ENCODE data around the gene PLAAT1.
A peak's percentile ranks its signal among the peaks of the same experiment; 100 is the strongest.

PLAAT1 gene

GRCh38 chr3:193240850-193241706 is at the start of gene PLAAT1:
Gene PLAAT1, plus strand, starts transcription at chr3:193241222. Its CDS starts 14,429 bp downstream, at chr3:193255651.
- Histone ChIP-seq H3K4me1 (ENCODE audit: insufficient read depth, low read length) (no peaks in the 10 kb centered on the region), H3K27me3 (ENCODE audit: control insufficient read depth in 1 of 2, insufficient read depth in 2 of 2, low read length in 2 of 2) (no peaks in the 10 kb centered on the region), H3K4me3 (ENCODE audit: low read depth in 1 of 2, low read length in 2 of 2) (peak within 1 kb of the TSS; percentile 49 to 65), H3K9ac (ENCODE audit: low read length) (no peak within 1 kb of the TSS), H3K36me3 (ENCODE audit: insufficient read depth, low read length) (no peaks in the 10 kb centered on the region), H3K27ac (ENCODE audit: low read depth, low read length) (no peak within 1 kb of the TSS), H3K9me3 (ENCODE audit: low read length) (no peaks in the 10 kb centered on the region)

DNA sequence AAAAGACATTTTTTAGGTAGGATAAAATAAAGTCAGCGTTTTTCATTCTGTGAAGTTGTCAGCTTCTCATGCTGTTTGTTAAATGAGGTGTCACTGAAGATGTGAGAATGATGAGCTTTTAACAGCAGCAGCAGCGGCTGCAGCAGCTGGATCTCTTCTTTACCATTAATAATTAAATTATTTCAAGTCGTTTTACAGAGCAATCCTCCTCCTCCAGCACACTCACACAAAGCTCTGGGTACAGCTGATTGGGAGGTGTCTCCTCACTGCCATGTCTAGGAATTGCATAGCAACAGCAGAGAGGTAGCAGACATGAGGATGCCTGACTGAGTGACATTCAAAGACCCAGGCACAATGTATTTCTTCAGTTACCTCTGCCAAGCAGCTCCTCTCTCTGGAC is 46.7 kb upstream of the PLAAT1 start:
- Histone ChIP-seq H3K4me3 (ENCODE audit: low read depth in 1 of 2, low read length in 2 of 2) (no peak overlapping the region), H3K27me3 (ENCODE audit: control insufficient read depth in 1 of 2, insufficient read depth in 2 of 2, low read length in 2 of 2) (no peaks in the 10 kb centered on the region), H3K9ac (ENCODE audit: low read length) (no peak overlapping the region), H3K9me3 (ENCODE audit: low read length) (no peaks in the 10 kb centered on the region), H3K27ac (ENCODE audit: low read depth, low read length) (no peak overlapping the region), H3K36me3 (ENCODE audit: insufficient read depth, low read length) (no peaks in the 10 kb centered on the region), H3K4me1 (ENCODE audit: insufficient read depth, low read length) (no peaks in the 10 kb centered on the region)

DNA sequence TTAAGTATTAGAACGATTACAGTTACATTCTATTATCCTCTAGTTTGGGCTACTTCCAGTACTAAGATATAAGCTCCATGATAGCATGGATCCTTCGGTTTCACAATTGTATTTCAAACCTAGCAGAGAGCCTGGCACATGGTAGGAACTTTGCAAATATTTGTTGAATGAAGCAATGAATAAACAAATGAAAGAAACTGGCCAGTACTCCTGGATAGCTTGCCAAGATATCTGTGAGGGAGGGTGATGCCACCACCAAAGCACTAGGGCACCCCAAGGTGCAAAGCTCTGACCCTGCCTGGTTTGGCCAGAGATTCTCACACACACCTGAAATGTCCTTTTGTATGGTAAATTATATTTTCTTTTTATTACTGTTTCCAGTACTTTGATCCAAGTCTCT is 44.3 kb upstream of the PLAAT1 start:
- Histone ChIP-seq H3K36me3 (ENCODE audit: insufficient read depth, low read length) (no peaks in the 10 kb centered on the region), H3K27me3 (ENCODE audit: control insufficient read depth in 1 of 2, insufficient read depth in 2 of 2, low read length in 2 of 2) (no peaks in the 10 kb centered on the region), H3K9ac (ENCODE audit: low read length) (no peak overlapping the region), H3K9me3 (ENCODE audit: low read length) (no peaks in the 10 kb centered on the region), H3K27ac (ENCODE audit: low read depth, low read length) (no peak overlapping the region), H3K4me1 (ENCODE audit: insufficient read depth, low read length) (no peaks in the 10 kb centered on the region), H3K4me3 (ENCODE audit: low read depth in 1 of 2, low read length in 2 of 2) (no peak overlapping the region)

- H3K27me3 ChIP-seq (ENCODE audit: control insufficient read depth in 1 of 2, insufficient read depth in 2 of 2, low read length in 2 of 2), result no peaks in the 10 kb centered on the region
- no peaks in the 10 kb centered on the region for H3K9me3 ChIP-seq (ENCODE audit: low read length)
- no peak overlapping the region for H3K27ac ChIP-seq (ENCODE audit: low read depth, low read length)
- H3K4me1 ChIP-seq (ENCODE audit: insufficient read depth, low read length), result no peaks in the 10 kb centered on the region
- H3K4me3 ChIP-seq (ENCODE audit: low read depth in 1 of 2, low read length in 2 of 2), result no peak overlapping the region
- no peaks in the 10 kb centered on the region for H3K36me3 ChIP-seq (ENCODE audit: insufficient read depth, low read length)
- H3K9ac ChIP-seq (ENCODE audit: low read length), result no peak overlapping the region
Observed at GRCh38 chr3:193207290-193208273, 33.4 kb upstream of the PLAAT1 start.

- Histone ChIP-seq H3K9me3 (ENCODE audit: low read length) (no peaks in the 10 kb centered on the region), H3K4me3 (ENCODE audit: low read depth in 1 of 2, low read length in 2 of 2) (no peak overlapping the region), H3K27me3 (ENCODE audit: control insufficient read depth in 1 of 2, insufficient read depth in 2 of 2, low read length in 2 of 2) (no peaks in the 10 kb centered on the region), H3K36me3 (ENCODE audit: insufficient read depth, low read length) (no peaks in the 10 kb centered on the region), H3K4me1 (ENCODE audit: insufficient read depth, low read length) (no peaks in the 10 kb centered on the region), H3K9ac (ENCODE audit: low read length) (no peak overlapping the region), H3K27ac (ENCODE audit: low read depth, low read length) (no peak overlapping the region)
Observed at GRCh38 chr3:193210618-193211017, 30.4 kb upstream of the PLAAT1 start.

GRCh38 chr3:193211173-193211572 is 29.8 kb upstream of the PLAAT1 start:
- Histone ChIP-seq H3K9ac (ENCODE audit: low read length) (no peak overlapping the region), H3K4me3 (ENCODE audit: low read depth in 1 of 2, low read length in 2 of 2) (no peak overlapping the region), H3K36me3 (ENCODE audit: insufficient read depth, low read length) (no peaks in the 10 kb centered on the region), H3K27ac (ENCODE audit: low read depth, low read length) (no peak overlapping the region), H3K4me1 (ENCODE audit: insufficient read depth, low read length) (no peaks in the 10 kb centered on the region), H3K27me3 (ENCODE audit: control insufficient read depth in 1 of 2, insufficient read depth in 2 of 2, low read length in 2 of 2) (no peaks in the 10 kb centered on the region), H3K9me3 (ENCODE audit: low read length) (no peaks in the 10 kb centered on the region)

DNA sequence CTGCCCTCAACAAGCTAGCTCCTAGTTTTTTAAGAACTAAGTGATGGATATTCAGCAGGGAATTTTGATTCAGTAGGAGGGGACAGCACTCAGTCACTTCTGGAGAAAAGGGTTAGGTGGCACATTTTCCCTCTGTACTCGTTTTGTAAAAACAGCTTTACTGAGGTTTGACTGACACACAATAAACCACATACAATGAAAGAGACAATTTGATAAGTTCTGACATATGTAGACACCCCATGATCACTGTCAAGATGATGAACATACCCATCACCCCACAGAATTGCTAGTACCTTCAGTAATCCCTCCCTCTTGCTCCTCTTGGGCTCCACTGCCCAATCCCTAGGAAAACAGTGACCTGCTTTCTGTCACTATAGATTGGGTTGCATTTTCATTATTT is 29.0 kb upstream of the PLAAT1 start:
- no peak overlapping the region for H3K4me3 ChIP-seq (ENCODE audit: low read depth in 1 of 2, low read length in 2 of 2)

DNA sequence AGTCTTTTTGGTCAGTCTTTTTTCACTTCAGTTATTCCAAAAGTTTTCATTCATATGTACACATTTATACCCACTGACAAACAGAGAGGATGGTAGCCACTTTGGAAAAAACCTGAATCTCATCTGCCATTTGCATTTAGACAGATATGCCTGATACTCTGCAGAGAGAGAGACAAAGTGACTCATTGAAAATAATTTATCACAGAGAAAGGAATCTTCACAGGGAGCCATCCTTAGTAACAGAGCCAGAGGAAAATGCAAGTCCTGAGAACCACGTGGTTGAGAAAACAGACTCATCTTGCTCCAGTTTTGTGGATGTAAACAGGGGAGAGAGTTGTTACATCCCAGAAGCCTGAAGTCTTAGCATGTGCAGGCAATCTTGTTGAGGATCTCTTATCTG is 28.2 kb upstream of the PLAAT1 start:
- H3K27ac ChIP-seq (ENCODE audit: low read depth, low read length), result no peak overlapping the region
- no peaks in the 10 kb centered on the region for H3K4me1 ChIP-seq (ENCODE audit: insufficient read depth, low read length)
- H3K36me3 ChIP-seq (ENCODE audit: insufficient read depth, low read length), result no peaks in the 10 kb centered on the region
- H3K9me3 ChIP-seq (ENCODE audit: low read length), result no peaks in the 10 kb centered on the region
- no peak overlapping the region for H3K4me3 ChIP-seq (ENCODE audit: low read depth in 1 of 2, low read length in 2 of 2)
- no peaks in the 10 kb centered on the region for H3K27me3 ChIP-seq (ENCODE audit: control insufficient read depth in 1 of 2, insufficient read depth in 2 of 2, low read length in 2 of 2)
- H3K9ac ChIP-seq (ENCODE audit: low read length), result no peak overlapping the region

More for the DNA sequence above, 29.0 kb upstream of the PLAAT1 start:
- Histone ChIP-seq H3K9me3 (ENCODE audit: low read length) (no peaks in the 10 kb centered on the region), H3K36me3 (ENCODE audit: insufficient read depth, low read length) (no peaks in the 10 kb centered on the region), H3K27ac (ENCODE audit: low read depth, low read length) (no peak overlapping the region), H3K4me1 (ENCODE audit: insufficient read depth, low read length) (no peaks in the 10 kb centered on the region), H3K9ac (ENCODE audit: low read length) (no peak overlapping the region), H3K27me3 (ENCODE audit: control insufficient read depth in 1 of 2, insufficient read depth in 2 of 2, low read length in 2 of 2) (no peaks in the 10 kb centered on the region)

DNA sequence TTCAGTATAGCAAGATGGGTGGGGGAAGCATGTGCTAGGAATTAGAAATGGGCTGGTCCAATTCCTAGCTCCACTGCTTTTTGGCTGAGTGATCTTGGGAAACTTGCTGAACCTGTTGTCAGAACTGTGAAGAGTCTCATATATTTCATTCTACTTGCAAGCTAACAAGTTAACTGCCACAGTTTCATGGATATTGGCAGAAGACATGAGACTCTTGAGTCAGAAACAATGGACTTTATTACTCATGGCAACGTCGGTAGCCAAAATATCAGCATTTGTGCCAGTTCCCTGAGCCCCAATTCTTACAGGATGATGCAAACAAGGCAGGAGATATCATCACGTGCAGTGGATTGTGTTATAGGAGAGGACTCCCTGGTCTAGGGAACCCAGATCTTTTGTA is 26.6 kb upstream of the PLAAT1 start:
- H3K27me3 ChIP-seq (ENCODE audit: control insufficient read depth in 1 of 2, insufficient read depth in 2 of 2, low read length in 2 of 2), result no peaks in the 10 kb centered on the region
- no peaks in the 10 kb centered on the region for H3K36me3 ChIP-seq (ENCODE audit: insufficient read depth, low read length)
- no peak overlapping the region for H3K9ac ChIP-seq (ENCODE audit: low read length)
- no peaks in the 10 kb centered on the region for H3K4me1 ChIP-seq (ENCODE audit: insufficient read depth, low read length)
- H3K27ac ChIP-seq (ENCODE audit: low read depth, low read length), result no peak overlapping the region
- no peak overlapping the region for H3K4me3 ChIP-seq (ENCODE audit: low read depth in 1 of 2, low read length in 2 of 2)
- H3K9me3 ChIP-seq (ENCODE audit: low read length), result no peaks in the 10 kb centered on the region

DNA sequence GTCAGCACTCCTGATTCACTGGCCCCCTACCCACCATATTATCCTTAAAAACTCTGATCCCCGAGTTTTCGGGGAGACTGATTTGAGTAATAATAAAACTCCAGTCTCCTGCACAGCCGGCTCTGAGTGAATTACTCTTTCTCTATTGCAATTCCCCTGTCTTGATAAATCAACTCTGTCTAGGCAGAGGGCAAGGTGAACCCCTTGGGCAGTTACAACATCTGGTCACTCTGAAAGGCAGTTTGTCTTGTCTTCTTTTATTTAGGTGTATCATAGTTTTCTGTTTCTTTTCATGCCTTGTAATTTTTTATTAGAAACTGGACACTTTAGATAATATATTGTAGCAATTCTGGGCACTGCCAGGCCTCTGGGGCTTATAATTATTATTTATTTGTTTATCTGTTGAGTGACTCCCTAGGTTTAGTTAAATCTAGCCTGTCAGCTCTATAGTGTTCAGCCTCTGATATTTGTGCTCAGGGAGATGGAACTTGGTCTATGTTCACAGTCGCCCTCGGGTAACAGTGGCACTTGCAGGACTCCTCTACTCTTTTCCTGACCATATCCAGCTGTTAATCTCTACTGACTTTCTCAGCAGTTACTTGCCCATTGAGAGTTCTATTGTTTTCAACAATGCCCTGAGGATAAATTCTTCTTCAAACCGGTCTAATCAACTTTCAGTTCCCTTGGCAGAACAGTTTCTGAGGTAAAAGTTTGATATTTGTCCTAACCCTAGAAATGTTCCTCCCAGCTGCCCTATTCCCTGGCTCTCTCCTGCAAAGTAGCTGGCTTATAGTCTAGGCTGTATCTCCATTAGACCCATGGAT is 15.5 kb upstream of the PLAAT1 start:
- no peak overlapping the region for H3K4me3 ChIP-seq (ENCODE audit: low read depth in 1 of 2, low read length in 2 of 2)
- H3K4me1 ChIP-seq (ENCODE audit: insufficient read depth, low read length), result no peaks in the 10 kb centered on the region
- no peak overlapping the region for H3K27ac ChIP-seq (ENCODE audit: low read depth, low read length)
- no peaks in the 10 kb centered on the region for H3K36me3 ChIP-seq (ENCODE audit: insufficient read depth, low read length)
- no peaks in the 10 kb centered on the region for H3K9me3 ChIP-seq (ENCODE audit: low read length)
- no peak overlapping the region for H3K9ac ChIP-seq (ENCODE audit: low read length)
- H3K27me3 ChIP-seq (ENCODE audit: control insufficient read depth in 1 of 2, insufficient read depth in 2 of 2, low read length in 2 of 2), result no peaks in the 10 kb centered on the region

GRCh38 chr3:193228206-193228605 is 12.8 kb upstream of the PLAAT1 start:
- H3K36me3 ChIP-seq (ENCODE audit: insufficient read depth, low read length), result no peaks in the 10 kb centered on the region
- H3K27ac ChIP-seq (ENCODE audit: low read depth, low read length), result no peak overlapping the region
- no peaks in the 10 kb centered on the region for H3K27me3 ChIP-seq (ENCODE audit: control insufficient read depth in 1 of 2, insufficient read depth in 2 of 2, low read length in 2 of 2)
- H3K4me1 ChIP-seq (ENCODE audit: insufficient read depth, low read length), result no peaks in the 10 kb centered on the region
- no peaks in the 10 kb centered on the region for H3K9me3 ChIP-seq (ENCODE audit: low read length)
- no peak overlapping the region for H3K4me3 ChIP-seq (ENCODE audit: low read depth in 1 of 2, low read length in 2 of 2)
- H3K9ac ChIP-seq (ENCODE audit: low read length), result no peak overlapping the region
